Right lobe of liver (tissue), 6 donors: ENCODE measurements around the gene TNFRSF12A. TPM values are rescaled to one million over a fixed set of nuclear protein-coding genes. Genes with fewer than 3 reads are reported as not detected.
A peak's percentile ranks its signal among the peaks of the same experiment; 100 is the strongest.

Source experiments
- ATAC-seq, 4 donors: fragments of 200-7000 bp; cut with Tn5 transposase; one replicate each; pipeline ENCODE4 v1.9.1; 2020; ENCODE audit warnings: mild to moderate bottlenecking in 4 of 4, moderate library complexity in 4 of 4
- DNase-seq, 3 donors: peaks; one replicate each; pipeline ENCODE4 v3.0.0-alpha.2; 2020
- H3K27ac ChIP-seq, 3 donors: fragments of 200-600 bp; one replicate each; pipeline ENCODE4 v1.8.0; 2022
- H3K27me3 ChIP-seq, 2 donors: fragments of 200-600 bp; one replicate each; pipeline ENCODE4 v1.8.0; 2022
- H3K36me3 ChIP-seq, 4 donors: fragments of 200-600 bp; sonication (generic) in 1 of 4; one replicate each; pipeline versions ENCODE4 v1.5.1 to v1.8.0; 2017 to 2022; ENCODE audit warnings: control low read depth in 1 of 4
- H3K4me1 ChIP-seq, 4 donors: fragments of 200-600 bp; sonication (generic) in 1 of 4; one replicate each; pipeline versions ENCODE4 v1.5.1 to v1.8.0; 2017 to 2022; ENCODE audit warnings: control low read depth in 1 of 4
- H3K4me3 ChIP-seq, 3 donors: fragments of 200-600 bp; one replicate each; pipeline ENCODE4 v1.8.0; 2022
- H3K9me3 ChIP-seq, 4 donors: fragments of 200-600 bp; sonication (generic) in 1 of 4; one replicate each; pipeline versions ENCODE4 v1.5.1 to v1.8.0; 2017 to 2022; ENCODE audit warnings: control low read depth in 1 of 4
- CTCF ChIP-seq, 4 donors: fragments of 200-600 bp in 3 of 4; fragments of 450-650 bp in 1 of 4; IDR thresholded peaks; one replicate each; pipeline versions ENCODE4 v1.5.1 to v1.8.0; 2016 to 2022; ENCODE audit warnings: antibody characterized with exemption in 4 of 4, mild to moderate bottlenecking in 2 of 4
- POLR2A ChIP-seq: fragments of 450-650 bp; IDR thresholded peaks from one replicate; pipeline ENCODE4 v1.6.1; 2017; ENCODE audit warnings: antibody characterized with exemption, mild to moderate bottlenecking
- WGBS: methylation state at CpG from one replicate; pipeline ENCODE4 v1.1.6; 2018; ENCODE audit warnings: low coverage, low lambda C conversion rate; ENCODE audit not compliant: insufficient coverage; ENCODE audit errors: missing lambda C conversion rate; 5-methylcytosine and 5-hydroxymethylcytosine counted together
- intact Hi-C, 2 donors: fragments of 100-400 bp; cut with DNase I; formaldehyde crosslinking; loops; one replicate each; pipeline versions ENCODE4 v1.11.2 to v1.14.1; 2022
- total RNA-seq, 6 experiments: library from RNA; depleted of rRNA in 2 of 6; stranded (reverse); fragments of >200 nt in 2 of 6; fragmentation: NEBNext Ultra II Directional in 3 of 6; extraction: Animal tissue kit (Norgen Biotek cat#: 25700) in 3 of 6; gene quantifications; one replicate each; pipeline versions ENCODE4 v1.1.0 to v1.2.4, GENCODE V29; 2016 to 2023
- donor health status: DM: no; HTN: yes; CAD: no.
- donor health status: DM: no; HTN: no; CAD: no.
- donor health status: DM: no; HTN: no; CAD: no.
- donor health status: DM: no; HTN: yes; CAD: no.
- donor health status: DM: no; HTN: yes; CAD: no.

TNFRSF12A gene
- total RNA-seq, 6 experiments from 2014 or later, result 5.2 to 284 (median 69.4) TPM

- H3K4me3 ChIP-seq, result no peak overlapping the region
- no peak overlapping the region for H3K27ac ChIP-seq
- H3K9me3 ChIP-seq, result no peaks in the 10 kb centered on the region
- intact Hi-C loops, result no loop called here
- WGBS, result 78% methylated on average over 6 of the region's 6 CpGs
- peaks cover 0 to 16% (median 0%) of the 10 kb centered on the region in 4 donors for H3K4me1 ChIP-seq
- H3K36me3 ChIP-seq, result no peaks in the 10 kb centered on the region
- ATAC-seq (no peak), DNase-seq (no peak)
- peaks cover 0 to 25% of the 10 kb centered on the region in 2 donors for H3K27me3 ChIP-seq
- no peak for TF ChIP-seq CTCF (IDR thresholded peaks at IDR 0.05)
These were observed 24.5 kb downstream of the TNFRSF12A start for GRCh38 chr16:3044708-3045107.

- TF ChIP-seq CTCF (IDR thresholded peaks at IDR 0.05), result no peak
- no peak for TF ChIP-seq POLR2A
- intact Hi-C loops, result no loop called here
- H3K27ac ChIP-seq, result no peak within 1 kb of the TSS
These were observed 25.8 kb downstream of the TNFRSF12A start, which contains the start of gene MMP25 for GRCh38 chr16:3045758-3046640. TSS of gene MMP25 (plus strand) at chr16:3046561. CDS start at chr16:3046918, 357 bp downstream.

GRCh38 chr16:3046641-3047386, 26.6 kb downstream of the TNFRSF12A start:
- no peak overlapping the region for H3K27ac ChIP-seq
- TF ChIP-seq CTCF (IDR thresholded peaks at IDR 0.05) (no peak), POLR2A (no peak)
- DNase-seq, result peak in 1 of 3 donors; percentile 55
- intact Hi-C loops, result no loop called here
- no peak for ATAC-seq
- peaks cover 0 to 25% of the 10 kb centered on the region in 2 donors for H3K27me3 ChIP-seq
- WGBS, result 4% methylated on average over 19 of the region's 54 CpGs
- H3K4me1 ChIP-seq, result peaks cover 0 to 16% (median 0%) of the 10 kb centered on the region in 4 donors
- no peaks in the 10 kb centered on the region for H3K9me3 ChIP-seq
- H3K36me3 ChIP-seq, result no peaks in the 10 kb centered on the region
- H3K4me3 ChIP-seq, result peak overlapping the region in 2 of 3 donors; percentile 26 to 40

More at GRCh38 chr16:3045758-3046640, 25.8 kb downstream of the TNFRSF12A start, which contains the start of gene MMP25:
- H3K36me3 ChIP-seq, result no peaks in the 10 kb centered on the region
- no peaks in the 10 kb centered on the region for H3K9me3 ChIP-seq
- peaks cover 0 to 16% (median 0%) of the 10 kb centered on the region in 4 donors for H3K4me1 ChIP-seq
- WGBS, result under 1% methylated on average over 28 of the region's 86 CpGs
- peak; percentile 36 to 68 (median 43) for ATAC-seq
- H3K27me3 ChIP-seq, result peaks cover 0 to 25% of the 10 kb centered on the region in 2 donors
- DNase-seq, result no peak
- H3K4me3 ChIP-seq, result peak within 1 kb of the TSS; percentile 21 to 40 (median 26)

- H3K36me3 ChIP-seq, result no peaks in the 10 kb centered on the region
These were observed 27.2 kb downstream of the TNFRSF12A start for GRCh38 chr16:3047387-3047720.

More at GRCh38 chr16:3047387-3047720, 27.2 kb downstream of the TNFRSF12A start:
- no peak overlapping the region for H3K4me3 ChIP-seq
- DNase-seq, result no peak
- H3K4me1 ChIP-seq, result peaks cover 0 to 16% (median 0%) of the 10 kb centered on the region in 4 donors
- TF ChIP-seq POLR2A (no peak), CTCF (IDR thresholded peaks at IDR 0.05) (no peak)
- intact Hi-C loops, result no loop called here
- H3K27me3 ChIP-seq, result peaks cover 0 to 25% of the 10 kb centered on the region in 2 donors
- peak in 1 of 4 donors; percentile 3 for ATAC-seq
- H3K9me3 ChIP-seq, result no peaks in the 10 kb centered on the region
- H3K27ac ChIP-seq, result no peak overlapping the region
- WGBS, result no CpG with 5 or more reads among the region's 13 CpGs
